ENCODE results near the gene CHADL.

DNA sequence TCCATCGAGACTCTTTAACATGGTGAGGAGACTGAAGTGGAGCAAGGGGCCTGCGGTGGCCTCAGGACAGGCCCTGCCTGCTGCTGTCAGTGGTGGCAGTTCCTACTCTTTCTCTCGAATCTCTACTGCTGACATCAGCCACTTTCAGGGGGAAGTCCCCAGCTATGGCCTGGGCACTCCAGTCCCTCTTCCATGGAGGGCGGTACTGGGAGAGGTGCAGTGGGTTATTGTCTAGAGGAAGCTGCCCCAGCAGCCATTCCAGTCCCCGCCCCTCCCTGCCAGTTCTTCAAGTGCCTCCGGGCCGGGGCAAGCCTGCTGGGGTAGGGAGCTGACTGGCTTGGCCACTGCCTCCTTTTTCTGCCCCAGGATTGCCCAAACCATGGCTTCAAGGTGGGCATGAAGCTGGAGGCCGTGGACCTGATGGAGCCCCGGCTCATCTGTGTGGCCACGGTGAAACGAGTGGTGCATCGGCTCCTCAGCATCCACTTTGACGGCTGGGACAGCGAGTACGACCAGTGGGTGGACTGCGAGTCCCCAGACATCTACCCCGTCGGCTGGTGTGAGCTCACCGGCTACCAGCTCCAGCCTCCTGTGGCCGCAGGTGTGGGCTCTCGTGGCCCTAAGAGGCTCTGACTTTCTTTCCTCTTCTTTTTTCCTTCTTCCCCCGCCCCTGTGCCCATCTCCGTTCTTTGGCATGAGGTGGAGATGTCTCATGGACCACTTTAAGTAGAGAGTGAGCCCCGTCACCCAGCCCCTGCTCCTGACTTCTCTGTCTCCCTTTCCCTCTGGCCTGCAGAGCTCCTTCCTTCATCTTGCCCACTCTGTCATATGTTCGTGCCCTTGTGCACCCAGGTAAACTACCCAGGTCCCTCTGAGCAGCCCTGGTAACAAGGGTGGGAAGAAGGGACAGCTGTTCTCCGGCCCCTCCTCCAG, 13.7 kb downstream of the CHADL start:
- TF ChIP-seq, protein P1, sequence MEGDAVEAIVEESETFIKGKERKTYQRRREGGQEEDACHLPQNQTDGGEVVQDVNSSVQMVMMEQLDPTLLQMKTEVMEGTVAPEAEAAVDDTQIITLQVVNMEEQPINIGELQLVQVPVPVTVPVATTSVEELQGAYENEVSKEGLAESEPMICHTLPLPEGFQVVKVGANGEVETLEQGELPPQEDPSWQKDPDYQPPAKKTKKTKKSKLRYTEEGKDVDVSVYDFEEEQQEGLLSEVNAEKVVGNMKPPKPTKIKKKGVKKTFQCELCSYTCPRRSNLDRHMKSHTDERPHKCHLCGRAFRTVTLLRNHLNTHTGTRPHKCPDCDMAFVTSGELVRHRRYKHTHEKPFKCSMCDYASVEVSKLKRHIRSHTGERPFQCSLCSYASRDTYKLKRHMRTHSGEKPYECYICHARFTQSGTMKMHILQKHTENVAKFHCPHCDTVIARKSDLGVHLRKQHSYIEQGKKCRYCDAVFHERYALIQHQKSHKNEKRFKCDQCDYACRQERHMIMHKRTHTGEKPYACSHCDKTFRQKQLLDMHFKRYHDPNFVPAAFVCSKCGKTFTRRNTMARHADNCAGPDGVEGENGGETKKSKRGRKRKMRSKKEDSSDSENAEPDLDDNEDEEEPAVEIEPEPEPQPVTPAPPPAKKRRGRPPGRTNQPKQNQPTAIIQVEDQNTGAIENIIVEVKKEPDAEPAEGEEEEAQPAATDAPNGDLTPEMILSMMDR (optimal IDR thresholded peaks at IDR 0.05 in 1 of 3, IDR thresholded peaks at IDR 0.05 in 1 of 3, conservative IDR thresholded peaks at IDR 0.05 in 1 of 3; ENCODE audit: extremely low read depth in 1 of 3, insufficient read depth in 2 of 3, low read length in 3 of 3) = no peak
- TF ChIP-seq EZH2 (IDR thresholded peaks at IDR 0.05; ENCODE audit: low read length) = no peak
